Epithelial cell of esophagus (primary cell): ENCODE data around the gene PHLDB3.
A peak's percentile ranks its signal among the peaks of the same experiment; 100 is the strongest.

Experiments used
- DNase-seq: peaks from one replicate; pipeline ENCODE4 v3.0.0; 2010; ENCODE audit warnings: low read depth
- H3K4me3 ChIP-seq: 2 replicates; pipeline ENCODE4 v1.5.1; 2011; ENCODE audit warnings: mild to moderate bottlenecking, low read length, control low read depth
- CTCF ChIP-seq: IDR thresholded peaks from 2 replicates; pipeline ENCODE4 v1.5.1; 2011; ENCODE audit warnings: low read depth, mild to moderate bottlenecking, low read length, control low read depth, inconsistent platforms; ENCODE audit not compliant: insufficient read depth; ENCODE audit errors: missing control alignments

Gene PHLDB3

DNA sequence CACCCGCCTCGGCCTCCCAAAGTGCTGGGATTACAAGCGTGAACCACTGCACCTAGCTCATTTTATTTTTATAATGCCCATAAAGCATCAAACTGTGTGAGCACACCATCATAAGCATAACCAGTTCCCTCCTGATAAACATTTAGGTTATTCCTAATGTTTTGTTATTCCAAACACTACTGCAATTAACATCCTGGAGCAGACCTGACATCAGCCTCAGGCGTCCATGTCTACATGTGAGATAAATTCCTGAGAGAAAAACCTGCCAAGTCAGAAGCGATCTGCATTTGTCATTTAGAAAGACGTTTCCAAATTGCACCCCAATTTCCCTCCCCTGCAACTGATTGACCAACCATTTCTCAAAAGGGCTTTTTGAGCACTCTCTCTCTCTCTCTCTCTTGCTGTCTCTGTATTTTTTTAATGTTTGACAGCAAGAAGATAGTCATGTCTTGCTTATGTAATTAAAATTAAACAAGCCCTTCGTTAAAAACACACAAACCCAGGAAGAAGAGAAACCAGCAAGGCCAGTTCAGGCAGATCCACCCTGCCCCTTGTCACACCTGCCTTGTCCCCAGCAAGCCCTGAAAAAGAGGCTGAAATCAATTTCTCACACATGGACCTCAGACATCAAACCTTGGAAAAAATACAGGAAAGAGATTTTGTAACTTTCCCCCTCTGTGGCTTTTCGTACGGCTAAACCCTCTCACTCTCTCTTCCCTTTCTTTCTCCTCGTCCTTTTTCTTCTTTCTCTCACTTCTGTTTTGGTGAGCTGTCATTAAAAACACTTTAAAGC is 49.0 kb downstream of the PHLDB3 start:
- no peak overlapping the region for H3K4me3 ChIP-seq
- no peak for TF ChIP-seq CTCF
- DNase-seq, result peak; percentile 62

DNA sequence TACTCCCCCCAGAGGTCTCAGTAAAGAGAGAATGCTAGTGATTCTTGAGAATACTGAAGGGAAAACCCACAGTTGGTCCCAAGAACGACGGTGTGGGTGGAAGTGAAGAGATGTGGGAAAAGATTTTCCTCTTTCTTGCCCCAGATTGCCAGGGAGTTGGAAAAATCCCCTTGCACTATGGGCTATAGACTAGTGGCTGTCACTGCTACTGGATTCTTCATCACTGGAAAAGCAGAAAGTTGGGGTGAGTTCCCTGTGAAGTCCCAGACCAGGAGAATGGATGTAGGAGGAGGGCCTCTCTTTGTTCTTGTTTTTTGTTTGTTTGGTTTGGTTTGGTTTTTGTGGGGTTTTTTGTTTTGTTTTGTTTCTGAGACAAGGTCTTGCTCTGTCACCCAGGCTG is 50.5 kb downstream of the PHLDB3 start:
- no peak for DNase-seq
- H3K4me3 ChIP-seq, result no peak overlapping the region
- no peak for TF ChIP-seq CTCF

DNA sequence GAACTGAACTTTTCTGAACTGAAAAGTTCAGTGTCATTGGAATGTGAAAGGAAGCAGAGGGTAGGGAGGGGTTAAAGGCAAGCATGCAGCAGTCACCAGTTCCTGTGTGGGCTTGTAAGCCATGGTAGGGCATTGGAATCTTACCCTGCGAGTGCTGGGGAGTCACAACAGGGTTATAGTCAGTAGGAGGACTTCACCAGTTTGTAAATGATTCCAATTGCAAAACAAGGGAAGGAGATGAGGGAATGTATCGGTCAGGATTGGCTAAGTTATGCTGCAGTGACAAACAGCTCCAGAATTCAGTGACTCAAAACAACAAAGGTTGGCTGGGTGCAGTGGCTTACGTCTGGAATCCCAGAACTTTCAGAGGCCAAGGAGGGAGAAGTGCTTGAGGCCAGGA is 52.0 kb downstream of the PHLDB3 start:
- TF ChIP-seq CTCF, result no peak
- peak; percentile 96 for DNase-seq
- no peak overlapping the region for H3K4me3 ChIP-seq

GRCh38 chr19:43450545-43450997 is 54.0 kb downstream of the PHLDB3 start:
- H3K4me3 ChIP-seq, result no peak overlapping the region
- no peak for TF ChIP-seq CTCF
- peak; percentile 62 for DNase-seq

- no peak for DNase-seq
- no peak overlapping the region for H3K4me3 ChIP-seq
- TF ChIP-seq CTCF, result no peak
These were observed 56.9 kb downstream of the PHLDB3 start for GRCh38 chr19:43447655-43448054.

GRCh38 chr19:43446746-43447489 is 57.6 kb downstream of the PHLDB3 start:
- no peak overlapping the region for H3K4me3 ChIP-seq

More at GRCh38 chr19:43446746-43447489, 57.6 kb downstream of the PHLDB3 start:
- TF ChIP-seq CTCF, result peak; percentile 96
- DNase-seq, result peak; percentile 78
